ENCODE results near the gene GRID1. TPM values are rescaled to one million over a fixed set of nuclear protein-coding genes. Genes with fewer than 3 reads are reported as not detected.
"Not testable (repeated sequence)": the region's sequence is repeated elsewhere in the genome, so short reads cannot be mapped to it uniquely, and the experiment has no call there.

Gene GRID1
- polyA plus RNA-seq, 4 donors = 0.27 to 1.1 (median 0.40) TPM; not detected in 1

DNA sequence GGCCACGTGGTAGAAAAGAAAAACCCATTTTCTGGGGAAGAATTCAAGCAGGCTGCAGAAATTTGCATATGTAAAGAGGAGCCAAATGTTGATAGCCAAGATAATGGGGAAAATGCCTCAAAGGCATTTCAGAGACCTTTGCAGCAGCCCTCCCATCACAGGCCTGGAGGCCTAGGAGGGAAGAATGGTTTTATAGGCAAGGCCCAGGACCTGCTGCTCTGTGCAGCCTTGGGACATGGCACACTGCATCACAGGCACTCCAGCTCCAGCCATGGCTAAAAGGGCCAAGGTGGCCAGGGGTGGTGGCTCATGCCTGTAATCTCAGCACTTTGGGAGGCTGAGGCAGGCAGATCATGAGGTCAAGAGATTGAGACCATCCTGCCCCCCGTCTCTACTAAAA lies 128.5 kb downstream of the GRID1 start:
- not testable (repeated sequence) for H3K4me3 ChIP-seq (ENCODE audit: low read depth in 1 of 3, low read length in 3 of 3); H3K27ac ChIP-seq (ENCODE audit: low read depth in 1 of 3, low read length in 2 of 3); FAIRE-seq; H3K4me1 ChIP-seq (ENCODE audit: control insufficient read depth in 3 of 3, insufficient read depth in 2 of 3, low read depth in 1 of 3, low read length in 2 of 3); DNase-seq; H3K27me3 ChIP-seq (ENCODE audit: control insufficient read depth in 3 of 3, insufficient read depth in 3 of 3, low read length in 3 of 3); H3K36me3 ChIP-seq (ENCODE audit: control insufficient read depth in 3 of 3, insufficient read depth in 2 of 3, low read depth in 1 of 3, low read length in 3 of 3)
- H3K9me3 ChIP-seq (ENCODE audit: control insufficient read depth in 2 of 2, insufficient read depth in 1 of 2, low read depth in 1 of 2, low read length in 1 of 2) = peaks cover 0 to 12% of the 10 kb centered on the region in 2 donors
- WGBS, 3 donors = 38 to 44% (median 41%) methylated on average over 2 of the region's 2 CpGs

DNA sequence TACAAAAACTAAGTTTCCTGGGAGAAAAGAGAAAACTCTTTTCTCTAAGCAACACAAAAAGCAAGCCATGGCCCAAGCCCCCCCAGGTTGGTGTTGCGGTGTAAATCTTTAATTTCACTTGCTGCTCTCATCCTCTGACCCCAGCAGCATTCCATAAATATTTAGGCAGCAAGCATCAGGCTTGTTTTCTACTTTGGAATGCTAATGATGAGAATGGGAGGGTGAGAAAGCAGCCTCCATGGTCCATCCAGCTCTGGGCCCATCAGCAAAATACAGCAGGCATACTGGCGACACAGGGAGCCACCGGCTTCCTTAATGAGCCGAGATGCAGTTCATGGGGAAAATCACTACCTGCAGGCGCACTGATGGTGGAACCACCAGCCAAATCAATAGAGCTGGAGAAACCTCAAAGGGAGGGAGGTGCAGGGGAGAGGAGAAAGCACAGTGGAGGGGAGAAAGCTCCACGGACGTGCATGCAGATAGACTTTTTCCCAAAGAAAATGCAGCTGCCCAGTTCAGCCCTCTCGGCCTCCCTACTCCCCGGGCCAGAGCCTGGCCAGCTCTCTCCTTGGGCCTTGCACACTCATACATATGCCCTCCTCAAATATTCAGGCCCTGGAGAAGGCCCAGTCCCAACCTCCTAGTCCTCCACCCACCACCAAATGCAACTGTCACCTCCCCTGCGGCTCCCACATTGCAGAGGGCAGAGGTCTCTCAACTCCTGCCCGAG lies 131.9 kb downstream of the GRID1 start:
- 54 to 59% (median 54%) methylated on average over 11 of the region's 11 CpGs for WGBS, 3 donors
- no peaks in the 10 kb centered on the region for H3K4me1 ChIP-seq (ENCODE audit: control insufficient read depth in 3 of 3, insufficient read depth in 2 of 3, low read depth in 1 of 3, low read length in 2 of 3)
- H3K27me3 ChIP-seq (ENCODE audit: control insufficient read depth in 3 of 3, insufficient read depth in 3 of 3, low read length in 3 of 3) = peaks cover 0 to 3% (median 0%) of the 10 kb centered on the region in 3 donors
- no peaks in the 10 kb centered on the region for H3K36me3 ChIP-seq (ENCODE audit: control insufficient read depth in 3 of 3, insufficient read depth in 2 of 3, low read depth in 1 of 3, low read length in 3 of 3)
- no peak for DNase-seq
- H3K4me3 ChIP-seq (ENCODE audit: low read depth in 1 of 3, low read length in 3 of 3) = no peak overlapping the region
- H3K27ac ChIP-seq (ENCODE audit: low read depth in 1 of 3, low read length in 2 of 3) = no peak overlapping the region
- peaks cover 0 to 12% of the 10 kb centered on the region in 2 donors for H3K9me3 ChIP-seq (ENCODE audit: control insufficient read depth in 2 of 2, insufficient read depth in 1 of 2, low read depth in 1 of 2, low read length in 1 of 2)
- no peak for FAIRE-seq

DNA sequence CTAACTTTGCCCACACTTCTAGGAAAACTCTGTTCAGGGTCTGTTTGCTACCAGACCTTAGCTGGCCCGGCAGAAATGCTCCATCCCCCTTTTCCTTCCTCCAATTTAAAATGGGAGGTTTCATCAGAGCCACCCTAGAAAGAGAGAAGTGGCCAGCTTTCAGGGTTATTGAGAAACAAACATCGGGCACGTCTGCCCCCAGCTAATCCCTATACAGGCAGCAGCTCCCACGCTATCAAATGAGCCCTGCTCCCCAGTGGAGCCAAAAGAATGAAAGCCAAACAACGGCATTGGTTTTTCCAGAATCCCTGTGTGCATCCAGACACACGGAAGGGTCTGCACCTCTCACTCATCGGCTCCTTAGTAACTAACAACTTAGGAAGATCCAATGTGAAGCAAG lies 132.5 kb downstream of the GRID1 start:
- no peak overlapping the region for H3K27ac ChIP-seq (ENCODE audit: low read depth in 1 of 3, low read length in 2 of 3)
- no peak overlapping the region for H3K4me3 ChIP-seq (ENCODE audit: low read depth in 1 of 3, low read length in 3 of 3)
- FAIRE-seq (no peak), DNase-seq (no peak)
- 20 to 40% (median 31%) methylated on average over 7 of the region's 7 CpGs for WGBS, 3 donors
- H3K27me3 ChIP-seq (ENCODE audit: control insufficient read depth in 3 of 3, insufficient read depth in 3 of 3, low read length in 3 of 3) = peaks cover 0 to 3% (median 0%) of the 10 kb centered on the region in 3 donors
- peaks cover 0 to 8% of the 10 kb centered on the region in 2 donors for H3K9me3 ChIP-seq (ENCODE audit: control insufficient read depth in 2 of 2, insufficient read depth in 1 of 2, low read depth in 1 of 2, low read length in 1 of 2)
- no peaks in the 10 kb centered on the region for H3K36me3 ChIP-seq (ENCODE audit: control insufficient read depth in 3 of 3, insufficient read depth in 2 of 3, low read depth in 1 of 3, low read length in 3 of 3)
- H3K4me1 ChIP-seq (ENCODE audit: control insufficient read depth in 3 of 3, insufficient read depth in 2 of 3, low read depth in 1 of 3, low read length in 2 of 3) = no peaks in the 10 kb centered on the region

DNA sequence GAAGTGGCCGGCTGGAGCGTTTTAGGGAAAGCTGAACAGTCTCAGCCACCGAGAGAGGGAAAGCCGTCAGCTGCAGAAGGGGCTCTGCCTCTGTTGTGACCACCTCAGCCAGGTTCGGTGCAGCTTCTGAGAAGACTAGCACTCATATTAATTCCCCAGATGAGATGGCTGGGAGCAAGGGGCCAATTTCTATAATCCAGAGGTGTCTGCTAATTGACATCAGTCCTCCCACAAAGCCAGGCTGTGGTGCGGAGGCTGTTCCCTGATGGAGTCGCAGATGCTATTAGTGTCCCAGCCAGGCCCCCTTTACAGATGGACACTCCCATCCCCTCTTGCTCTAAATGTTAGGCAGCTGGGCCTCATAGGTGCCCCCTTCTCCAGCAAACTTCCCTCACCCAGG lies 133.5 kb downstream of the GRID1 start:
- FAIRE-seq = no peak
- no peak for DNase-seq
- no peaks in the 10 kb centered on the region for H3K36me3 ChIP-seq (ENCODE audit: control insufficient read depth in 3 of 3, insufficient read depth in 2 of 3, low read depth in 1 of 3, low read length in 3 of 3)
- peaks cover 0 to 3% (median 0%) of the 10 kb centered on the region in 3 donors for H3K27me3 ChIP-seq (ENCODE audit: control insufficient read depth in 3 of 3, insufficient read depth in 3 of 3, low read length in 3 of 3)
- peaks cover 0 to 2% of the 10 kb centered on the region in 2 donors for H3K9me3 ChIP-seq (ENCODE audit: control insufficient read depth in 2 of 2, insufficient read depth in 1 of 2, low read depth in 1 of 2, low read length in 1 of 2)
- H3K4me1 ChIP-seq (ENCODE audit: control insufficient read depth in 3 of 3, insufficient read depth in 2 of 3, low read depth in 1 of 3, low read length in 2 of 3) = no peaks in the 10 kb centered on the region
- H3K4me3 ChIP-seq (ENCODE audit: low read depth in 1 of 3, low read length in 3 of 3) = no peak overlapping the region
- no peak overlapping the region for H3K27ac ChIP-seq (ENCODE audit: low read depth in 1 of 3, low read length in 2 of 3)
- WGBS, 3 donors = 69 to 85% (median 79%) methylated on average over 7 of the region's 7 CpGs

DNA sequence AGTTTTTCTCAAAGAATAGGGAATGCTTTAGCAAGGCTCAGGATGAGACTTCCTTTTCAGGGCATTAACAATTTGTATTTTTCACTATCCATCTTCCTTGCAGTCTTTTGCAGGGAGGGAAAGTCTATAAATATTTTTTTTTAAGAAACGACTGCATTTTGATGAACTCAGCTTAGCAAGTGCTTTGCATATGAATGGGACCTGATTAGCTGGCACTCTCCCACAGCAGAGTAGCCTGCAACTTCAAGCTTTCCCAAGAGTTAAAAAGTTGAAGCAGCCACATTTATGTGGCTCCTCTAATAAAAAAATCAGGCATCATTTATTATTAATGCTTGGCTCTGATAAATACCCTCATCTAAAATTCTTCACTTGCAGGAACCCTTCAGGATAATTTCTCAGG lies 134.0 kb downstream of the GRID1 start:
- FAIRE-seq (no peak), DNase-seq (no peak)
- H3K27ac ChIP-seq (ENCODE audit: low read depth in 1 of 3, low read length in 2 of 3) = no peak overlapping the region
- H3K36me3 ChIP-seq (ENCODE audit: control insufficient read depth in 3 of 3, insufficient read depth in 2 of 3, low read depth in 1 of 3, low read length in 3 of 3) = no peaks in the 10 kb centered on the region
- no peaks in the 10 kb centered on the region for H3K9me3 ChIP-seq (ENCODE audit: control insufficient read depth in 2 of 2, insufficient read depth in 1 of 2, low read depth in 1 of 2, low read length in 1 of 2)
- no peaks in the 10 kb centered on the region for H3K4me1 ChIP-seq (ENCODE audit: control insufficient read depth in 3 of 3, insufficient read depth in 2 of 3, low read depth in 1 of 3, low read length in 2 of 3)
- peaks cover 0 to 3% (median 0%) of the 10 kb centered on the region in 3 donors for H3K27me3 ChIP-seq (ENCODE audit: control insufficient read depth in 3 of 3, insufficient read depth in 3 of 3, low read length in 3 of 3)
- no peak overlapping the region for H3K4me3 ChIP-seq (ENCODE audit: low read depth in 1 of 3, low read length in 3 of 3)
- WGBS, 3 donors = 12 to 19% (median 15%) methylated on average over 1 of the region's 1 CpG

DNA sequence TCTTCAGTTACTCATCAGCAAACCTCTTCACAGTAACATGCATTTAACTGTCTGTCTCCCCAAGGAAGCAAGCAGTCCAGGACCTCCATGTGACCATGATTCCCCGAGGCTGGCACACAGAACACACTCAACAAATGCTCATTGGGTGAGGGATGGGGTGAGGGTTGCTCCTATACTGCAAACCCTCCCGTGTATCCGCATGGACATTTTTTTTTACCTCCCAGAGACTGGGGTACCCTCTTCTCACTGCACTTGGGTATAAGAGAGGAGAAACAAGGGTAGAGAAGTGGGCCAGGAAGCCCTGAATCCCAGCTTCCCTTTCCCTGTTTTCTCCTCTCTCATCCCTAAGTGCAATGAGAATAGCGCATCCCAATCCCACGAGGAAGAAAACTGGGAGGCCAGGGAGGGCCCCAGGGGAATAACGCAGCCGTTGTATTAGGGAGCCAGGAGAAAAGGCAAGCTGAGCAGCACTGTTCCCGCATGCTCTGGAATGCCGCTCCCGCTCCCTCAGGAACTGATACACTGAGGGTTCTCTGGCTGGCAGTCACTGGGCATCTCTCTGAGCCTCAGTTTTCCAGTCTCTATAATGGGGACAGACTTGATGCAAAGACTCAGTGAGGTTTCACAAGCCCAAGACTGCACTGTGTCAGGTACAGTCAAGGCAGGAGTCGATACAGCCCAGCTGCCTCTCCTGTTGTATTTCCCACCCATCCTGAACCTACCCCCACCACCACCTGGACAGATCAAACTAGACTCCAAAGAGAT lies 134.6 kb downstream of the GRID1 start:
- no peaks in the 10 kb centered on the region for H3K36me3 ChIP-seq (ENCODE audit: control insufficient read depth in 3 of 3, insufficient read depth in 2 of 3, low read depth in 1 of 3, low read length in 3 of 3)
- H3K4me3 ChIP-seq (ENCODE audit: low read depth in 1 of 3, low read length in 3 of 3) = no peak overlapping the region
- no peaks in the 10 kb centered on the region for H3K9me3 ChIP-seq (ENCODE audit: control insufficient read depth in 2 of 2, insufficient read depth in 1 of 2, low read depth in 1 of 2, low read length in 1 of 2)
- H3K27me3 ChIP-seq (ENCODE audit: control insufficient read depth in 3 of 3, insufficient read depth in 3 of 3, low read length in 3 of 3) = peaks cover 0 to 3% (median 0%) of the 10 kb centered on the region in 3 donors
- FAIRE-seq = no peak
- H3K4me1 ChIP-seq (ENCODE audit: control insufficient read depth in 3 of 3, insufficient read depth in 2 of 3, low read depth in 1 of 3, low read length in 2 of 3) = no peaks in the 10 kb centered on the region
- 68 to 73% (median 70%) methylated on average over 11 of the region's 11 CpGs for WGBS, 3 donors
- DNase-seq = no peak
- H3K27ac ChIP-seq (ENCODE audit: low read depth in 1 of 3, low read length in 2 of 3) = no peak overlapping the region

DNA sequence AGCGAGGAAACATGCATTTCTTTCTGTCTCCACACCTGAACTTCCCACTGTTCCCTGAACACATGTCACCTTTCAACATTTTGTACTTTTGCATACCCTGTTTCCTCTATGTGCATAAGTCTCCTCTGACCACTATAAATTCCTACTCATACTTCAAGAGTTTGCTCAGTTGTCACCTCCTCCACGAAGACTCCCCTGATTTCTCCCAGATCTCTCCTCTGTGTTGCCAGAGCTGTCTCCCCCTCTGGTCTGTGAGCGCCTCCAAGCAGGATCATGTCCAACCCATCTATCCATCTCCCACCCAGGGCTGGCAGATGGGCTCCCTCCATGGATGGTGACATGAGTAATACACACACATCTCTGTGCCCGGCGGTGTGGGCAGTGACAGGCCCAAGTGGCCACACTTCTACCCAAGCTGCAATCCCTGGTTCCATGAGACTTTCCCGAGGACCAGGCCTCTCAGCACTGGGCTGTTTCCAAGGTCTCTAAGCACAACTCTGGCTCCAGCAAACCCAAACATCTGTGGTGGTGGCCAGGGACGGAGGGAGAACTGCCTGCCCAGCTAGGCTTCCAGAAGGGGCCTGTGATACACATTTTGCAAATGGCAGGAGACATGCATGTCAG lies 135.9 kb downstream of the GRID1 start:
- no peak overlapping the region for H3K4me3 ChIP-seq (ENCODE audit: low read depth in 1 of 3, low read length in 3 of 3)
- no peaks in the 10 kb centered on the region for H3K36me3 ChIP-seq (ENCODE audit: control insufficient read depth in 3 of 3, insufficient read depth in 2 of 3, low read depth in 1 of 3, low read length in 3 of 3)
- DNase-seq (no peak), FAIRE-seq (no peak)
- H3K4me1 ChIP-seq (ENCODE audit: control insufficient read depth in 3 of 3, insufficient read depth in 2 of 3, low read depth in 1 of 3, low read length in 2 of 3) = no peaks in the 10 kb centered on the region
- WGBS, 3 donors = 82 to 86% (median 83%) methylated on average over 6 to 7 of the region's 7 CpGs
- peaks cover 0 to 3% (median 0%) of the 10 kb centered on the region in 3 donors for H3K27me3 ChIP-seq (ENCODE audit: control insufficient read depth in 3 of 3, insufficient read depth in 3 of 3, low read length in 3 of 3)
- no peaks in the 10 kb centered on the region for H3K9me3 ChIP-seq (ENCODE audit: control insufficient read depth in 2 of 2, insufficient read depth in 1 of 2, low read depth in 1 of 2, low read length in 1 of 2)
- no peak overlapping the region for H3K27ac ChIP-seq (ENCODE audit: low read depth in 1 of 3, low read length in 2 of 3)

DNA sequence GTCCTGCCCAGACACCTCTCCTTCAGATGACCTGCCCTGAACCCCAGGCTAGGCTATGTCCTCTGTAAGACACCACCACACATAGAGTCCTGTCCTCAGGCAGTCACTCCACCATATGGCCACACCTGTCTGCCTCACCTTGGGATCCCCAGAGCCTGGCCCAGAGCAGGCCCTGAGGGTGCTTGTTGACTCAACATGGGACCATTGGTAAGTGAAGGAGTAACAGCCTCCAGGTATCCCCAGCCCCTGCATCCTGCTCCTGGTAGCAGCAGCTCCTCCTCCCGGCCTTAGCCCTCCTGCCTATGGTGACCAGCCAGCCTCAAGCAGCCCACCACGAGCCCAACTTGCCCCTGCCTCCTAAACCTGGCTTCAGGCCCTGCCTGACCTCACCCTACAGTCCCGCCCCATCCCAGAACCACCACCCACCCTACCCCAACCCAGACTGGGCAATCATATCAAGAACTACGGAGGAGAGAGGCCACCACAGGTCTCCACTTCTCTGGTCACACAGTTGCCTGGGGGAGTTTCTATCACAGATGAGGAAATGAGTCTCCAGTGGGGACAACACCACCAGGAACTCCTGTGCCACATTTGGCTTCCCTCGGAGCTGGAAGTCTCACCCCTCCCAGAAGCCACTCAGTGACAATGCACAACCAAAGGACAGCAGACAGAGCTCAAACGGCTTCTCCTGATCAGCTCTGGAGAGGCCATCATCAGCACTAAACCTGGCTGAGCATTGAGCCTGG lies 136.6 kb downstream of the GRID1 start:
- no peaks in the 10 kb centered on the region for H3K36me3 ChIP-seq (ENCODE audit: control insufficient read depth in 3 of 3, insufficient read depth in 2 of 3, low read depth in 1 of 3, low read length in 3 of 3)
- no peak overlapping the region for H3K4me3 ChIP-seq (ENCODE audit: low read depth in 1 of 3, low read length in 3 of 3)
- WGBS, 3 donors = 57 to 70% (median 61%) methylated on average over 6 of the region's 6 CpGs
- H3K4me1 ChIP-seq (ENCODE audit: control insufficient read depth in 3 of 3, insufficient read depth in 2 of 3, low read depth in 1 of 3, low read length in 2 of 3) = no peaks in the 10 kb centered on the region
- DNase-seq (no peak), FAIRE-seq (no peak)
- no peaks in the 10 kb centered on the region for H3K9me3 ChIP-seq (ENCODE audit: control insufficient read depth in 2 of 2, insufficient read depth in 1 of 2, low read depth in 1 of 2, low read length in 1 of 2)
- peaks cover 0 to 3% (median 0%) of the 10 kb centered on the region in 3 donors for H3K27me3 ChIP-seq (ENCODE audit: control insufficient read depth in 3 of 3, insufficient read depth in 3 of 3, low read length in 3 of 3)
- no peak overlapping the region for H3K27ac ChIP-seq (ENCODE audit: low read depth in 1 of 3, low read length in 2 of 3)
